ENCODE measurements around the gene EPHA3.

- TF ChIP-seq CTCF (IDR thresholded peaks at IDR 0.05) (no peak), EP300 (IDR thresholded peaks at IDR 0.05) (no peak), POLR2A (IDR thresholded peaks at IDR 0.05) (no peak), POLR2AphosphoS5 (IDR thresholded peaks at IDR 0.05) (no peak)
Measured at GRCh38 chr3:89395456-89395855, 288.0 kb downstream of the EPHA3 start.
